ENCODE results near the gene CROT.
"Not testable (repeated sequence)": the region's sequence is repeated elsewhere in the genome, so short reads cannot be mapped to it uniquely, and the experiment has no call there.

The CROT gene

GRCh38 chr7:87345166-87345927 is at the start of gene CROT:
Gene CROT (plus strand): TSS chr7:87345664. CDS start chr7:87349069, 3,405 bp downstream.
- peak; percentile 72 to 91 (median 79) for DNase-seq (ENCODE audit: low read depth in 3 of 3, low spot score in 1 of 3)

GRCh38 chr7:87300756-87301155 is 44.7 kb upstream of the CROT start:
- no peak for DNase-seq (ENCODE audit: low read depth in 3 of 3, low spot score in 1 of 3)

- no peak for DNase-seq (ENCODE audit: low read depth in 3 of 3, low spot score in 1 of 3)
Measured at GRCh38 chr7:87310790-87311419, 34.6 kb upstream of the CROT start.

DNA sequence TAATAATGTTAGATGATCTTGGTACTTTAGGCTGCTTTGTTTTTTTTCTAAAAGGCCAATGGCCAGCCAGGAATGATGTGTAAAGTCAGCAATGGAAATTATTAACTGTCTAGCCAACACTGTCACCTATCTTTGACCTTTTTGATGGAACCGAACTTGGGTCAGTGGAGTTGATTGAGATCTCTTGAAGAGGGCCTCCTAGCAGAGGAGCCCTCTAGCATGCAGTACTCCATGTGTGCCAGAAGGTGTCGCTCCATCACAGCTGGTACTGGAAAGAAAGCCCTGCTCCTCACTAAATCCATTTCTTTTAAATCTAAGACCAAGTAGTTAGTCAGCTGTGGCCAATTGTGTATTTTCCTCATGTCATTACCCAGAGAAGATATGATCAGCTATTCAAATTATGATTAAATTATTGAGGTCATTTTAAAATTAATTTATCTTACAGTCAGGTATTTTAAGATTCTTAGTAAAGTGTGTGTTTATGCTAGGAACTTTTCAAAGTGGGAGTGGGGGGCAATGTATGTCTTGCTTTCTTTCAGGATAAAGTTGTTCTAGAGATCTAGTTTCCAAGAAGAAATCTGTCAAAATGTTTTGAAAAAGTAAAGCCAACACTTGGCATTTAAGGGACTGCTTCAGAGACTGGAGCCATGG is 33.1 kb upstream of the CROT start:
- peak; percentile 19 to 40 (median 39) for DNase-seq (ENCODE audit: low read depth in 3 of 3, low spot score in 1 of 3)

DNA sequence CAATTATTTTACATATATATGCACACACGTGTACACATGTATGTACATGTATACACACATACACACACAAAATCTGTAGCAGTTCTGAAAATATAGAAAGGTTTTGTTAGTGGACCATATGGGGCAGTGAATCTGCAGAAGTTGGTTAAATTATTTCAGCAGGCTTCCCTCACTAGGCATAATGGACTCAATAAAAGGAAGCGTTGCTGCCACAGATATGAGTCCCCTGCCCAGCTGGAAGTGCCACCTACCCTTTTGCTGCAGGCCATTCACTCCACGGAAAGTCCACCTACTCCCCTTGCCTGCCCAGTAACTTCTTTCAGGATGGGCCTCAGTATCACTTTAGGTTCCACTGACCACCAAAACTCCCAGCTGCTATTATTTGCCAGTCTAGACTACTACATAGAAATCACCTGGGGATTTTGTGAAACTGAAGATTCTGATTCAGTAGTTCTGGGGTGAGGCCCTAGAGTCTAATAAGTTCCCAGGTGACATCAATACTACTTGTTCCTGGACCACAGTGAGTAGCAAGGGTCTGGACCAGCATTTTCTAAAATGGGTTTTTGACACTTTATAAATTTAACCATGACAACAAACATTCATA is 29.3 kb upstream of the CROT start:
- no peak for DNase-seq (ENCODE audit: low read depth in 3 of 3, low spot score in 1 of 3)

DNA sequence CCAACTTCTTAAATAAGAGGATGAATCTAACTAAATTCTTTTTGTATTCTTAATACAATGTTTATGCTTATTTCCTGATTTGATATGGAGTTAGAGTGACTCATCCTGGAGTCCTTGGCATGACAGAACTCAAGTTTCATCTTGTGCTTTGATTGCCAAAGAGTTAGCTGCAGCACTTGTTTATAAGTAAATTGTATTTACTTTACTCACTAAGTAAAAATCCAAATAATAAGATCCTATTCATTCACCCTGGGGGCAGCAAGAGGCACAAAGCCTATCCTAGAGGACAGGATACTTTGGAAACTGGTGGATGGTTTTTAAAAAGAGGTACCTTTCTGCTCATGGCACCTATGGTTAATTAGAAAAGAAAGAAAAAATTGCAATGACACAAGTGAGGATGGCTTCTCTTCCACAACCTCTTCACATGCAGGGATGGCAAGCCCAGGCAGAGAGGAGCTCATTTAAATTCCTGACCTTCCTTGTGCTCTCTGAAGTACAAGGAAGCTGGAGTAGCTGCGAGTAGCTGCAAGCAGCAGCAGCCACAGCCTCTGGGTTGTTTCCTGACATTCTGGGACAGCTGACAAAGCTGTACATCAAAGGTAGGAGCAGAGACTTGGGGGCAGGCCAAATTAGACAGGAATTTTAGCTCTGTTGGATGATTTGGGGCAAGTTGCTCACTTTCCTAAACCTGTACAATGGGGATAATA is 28.5 kb upstream of the CROT start:
- DNase-seq (ENCODE audit: low read depth in 3 of 3, low spot score in 1 of 3): no peak

- DNase-seq (ENCODE audit: low read depth in 3 of 3, low spot score in 1 of 3): no peak
Measured at GRCh38 chr7:87317691-87318245, 27.7 kb upstream of the CROT start.

DNA sequence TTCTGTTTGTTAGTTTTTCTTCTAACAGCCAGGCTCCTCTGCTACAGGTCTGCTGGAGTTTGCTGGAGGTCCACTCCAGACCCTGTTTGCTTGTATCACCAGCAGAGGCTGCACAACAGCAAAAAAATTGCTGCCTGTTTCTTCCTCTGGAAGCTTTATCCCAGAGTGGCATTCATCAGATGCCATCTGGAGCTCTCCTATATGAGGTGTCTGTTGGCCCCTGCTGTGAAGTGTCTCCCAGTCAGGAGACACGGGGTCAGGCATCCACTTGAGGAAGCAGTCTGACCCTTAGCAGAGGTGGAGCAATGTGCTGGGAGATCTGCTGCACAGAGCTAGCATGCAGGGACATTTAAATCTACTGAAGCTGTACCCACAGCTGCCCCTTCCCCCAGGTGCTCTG is 26.7 kb upstream of the CROT start:
- DNase-seq (ENCODE audit: low read depth in 3 of 3, low spot score in 1 of 3): no peak

DNA sequence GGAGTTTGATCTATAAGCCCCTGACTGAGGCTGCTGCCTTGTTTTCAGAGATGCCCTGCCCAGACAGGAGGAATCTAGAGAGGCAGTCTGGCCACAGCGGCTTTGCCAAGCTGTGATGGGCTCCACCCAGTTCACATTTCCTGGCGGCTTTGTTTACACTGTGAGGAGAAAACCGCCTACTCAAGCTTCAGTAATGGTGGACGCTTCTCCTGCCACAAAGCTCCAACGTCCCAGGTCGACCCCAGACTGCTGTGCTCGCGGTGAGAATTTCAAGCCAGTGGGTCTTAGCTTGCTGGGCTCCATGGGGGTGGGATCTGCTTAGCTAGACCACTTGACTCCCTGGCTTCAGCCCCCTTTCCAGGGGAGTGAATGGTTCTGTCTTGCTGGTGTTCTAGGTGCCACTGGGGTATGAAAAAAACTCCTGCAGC is 26.3 kb upstream of the CROT start:
- not testable (repeated sequence) for DNase-seq (ENCODE audit: low read depth in 3 of 3, low spot score in 1 of 3)

DNA sequence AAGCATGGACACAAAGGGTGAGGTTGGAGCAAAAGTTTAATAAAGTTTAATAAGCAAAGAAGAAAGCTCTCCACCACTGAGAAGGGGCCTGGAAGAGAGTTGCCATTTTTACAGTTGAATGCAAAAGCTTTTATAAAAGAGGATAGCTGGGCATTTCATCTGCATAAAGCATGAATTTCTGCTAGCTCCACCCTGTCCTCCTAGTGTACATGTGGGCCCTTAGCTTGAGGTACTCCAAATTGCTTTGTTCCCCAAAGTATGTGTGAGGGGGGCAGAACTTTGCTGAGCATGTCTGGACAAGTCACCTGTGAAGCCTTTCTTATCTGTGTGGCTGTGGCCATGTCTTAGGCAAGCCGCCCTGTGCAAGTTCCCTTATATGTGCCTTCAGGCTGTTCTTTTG is 22.6 kb upstream of the CROT start:
- no peak for DNase-seq (ENCODE audit: low read depth in 3 of 3, low spot score in 1 of 3)

DNA sequence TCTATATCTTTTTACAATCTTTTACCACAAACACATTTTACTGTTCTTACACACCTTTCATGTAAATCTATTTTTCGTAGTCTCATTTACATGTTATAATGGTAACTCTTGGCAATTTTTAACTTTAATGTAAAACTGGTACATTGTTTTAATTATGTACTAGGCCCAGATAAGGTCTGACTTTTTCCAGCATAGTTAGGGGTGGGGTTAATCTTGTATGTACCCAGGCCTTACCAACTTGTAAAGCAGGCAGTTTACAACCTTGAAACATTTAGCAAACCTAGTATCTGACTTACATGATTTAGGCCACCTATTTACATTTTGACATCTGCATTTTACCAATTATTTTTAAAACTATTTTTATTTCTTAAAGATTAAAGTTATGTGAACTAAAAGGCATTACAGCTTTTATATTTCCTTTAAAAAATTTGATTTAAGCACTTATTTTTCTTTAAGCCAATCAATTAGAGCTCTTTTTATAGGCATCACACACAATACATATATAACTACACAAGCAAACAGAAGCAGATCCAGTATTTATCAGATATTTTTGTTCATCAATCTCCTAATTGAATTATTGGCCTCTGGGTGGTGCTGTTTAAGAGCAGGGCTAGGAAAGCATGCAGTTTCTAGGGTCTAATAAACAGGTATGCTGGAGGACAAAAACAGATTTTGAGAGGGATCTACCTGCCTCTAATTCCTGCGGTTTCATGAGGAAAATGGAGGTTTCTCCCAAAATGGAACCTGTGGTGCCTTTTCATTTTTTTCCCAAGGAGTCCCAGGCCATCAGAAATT is 19.7 kb upstream of the CROT start:
- no peak for DNase-seq (ENCODE audit: low read depth in 3 of 3, low spot score in 1 of 3)

DNA sequence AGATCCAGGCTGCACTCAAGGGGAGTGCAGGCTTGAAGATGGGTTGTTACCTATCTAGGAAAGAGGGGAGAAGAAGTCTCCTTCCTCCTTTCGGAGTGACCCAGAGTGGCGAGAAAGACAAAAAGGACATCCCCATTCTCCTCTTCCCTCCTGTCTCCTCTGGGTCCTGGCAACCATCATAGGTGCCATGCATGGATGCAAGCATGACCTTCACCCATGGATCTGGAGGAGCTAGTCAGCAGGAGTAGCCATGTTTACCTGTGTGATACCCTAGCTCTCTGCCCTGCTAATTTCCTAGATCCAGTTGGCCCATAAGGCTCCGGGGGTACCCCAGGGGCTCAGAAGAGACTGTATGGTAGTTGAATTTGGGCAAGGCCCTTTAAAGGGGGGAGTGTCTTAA is 17.2 kb upstream of the CROT start:
- no peak for DNase-seq (ENCODE audit: low read depth in 3 of 3, low spot score in 1 of 3)

- no peak for DNase-seq (ENCODE audit: low read depth in 3 of 3, low spot score in 1 of 3)
Measured at GRCh38 chr7:87330316-87330715, 15.1 kb upstream of the CROT start.

DNA sequence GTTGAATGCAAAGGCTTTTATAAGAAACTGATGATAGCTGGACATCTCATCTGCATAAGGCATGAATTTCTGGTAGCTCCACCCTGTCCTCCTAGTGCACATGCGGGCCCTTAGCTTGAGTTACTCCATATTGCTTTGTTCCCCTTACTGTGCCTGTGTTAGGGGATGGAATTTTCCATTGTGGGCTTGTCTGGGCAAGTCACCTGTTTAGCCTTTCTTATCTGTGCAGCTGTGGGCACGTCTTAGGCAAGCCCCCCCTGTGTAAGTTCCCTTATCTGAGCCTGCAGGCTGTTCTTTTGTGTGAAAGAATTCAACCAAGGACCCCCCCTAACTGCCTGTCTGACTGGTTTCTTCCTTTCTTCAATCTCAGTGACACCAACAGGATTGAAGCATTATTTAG is 14.5 kb upstream of the CROT start:
- no peak for DNase-seq (ENCODE audit: low read depth in 3 of 3, low spot score in 1 of 3)

DNA sequence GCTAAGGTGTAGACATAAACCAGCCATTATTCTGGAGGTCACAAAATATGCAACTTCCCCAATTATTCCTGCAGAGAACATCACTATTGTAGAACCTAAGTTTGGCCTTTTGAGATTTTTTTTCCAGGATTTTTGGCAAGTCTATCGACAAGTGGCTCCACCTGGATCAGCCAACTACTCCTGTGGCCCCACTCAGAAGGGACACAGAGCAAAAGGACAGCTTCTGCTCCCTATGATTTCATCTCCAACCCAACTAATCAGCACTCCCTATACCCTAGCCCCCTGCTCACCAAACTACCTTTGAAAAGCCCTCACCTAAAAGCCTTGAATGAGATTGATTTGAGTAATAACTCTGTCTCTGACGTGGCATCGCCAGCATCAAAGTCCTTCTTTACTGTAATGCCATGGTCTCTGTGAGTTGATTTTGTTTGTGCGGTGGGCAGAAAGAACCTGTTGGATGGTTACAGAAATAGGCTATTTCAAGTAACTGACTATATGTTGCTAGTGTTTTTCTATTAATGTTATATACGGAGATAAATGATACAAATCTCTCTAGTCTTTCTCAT is 13.7 kb upstream of the CROT start:
- DNase-seq (ENCODE audit: low read depth in 3 of 3, low spot score in 1 of 3): no peak

DNA sequence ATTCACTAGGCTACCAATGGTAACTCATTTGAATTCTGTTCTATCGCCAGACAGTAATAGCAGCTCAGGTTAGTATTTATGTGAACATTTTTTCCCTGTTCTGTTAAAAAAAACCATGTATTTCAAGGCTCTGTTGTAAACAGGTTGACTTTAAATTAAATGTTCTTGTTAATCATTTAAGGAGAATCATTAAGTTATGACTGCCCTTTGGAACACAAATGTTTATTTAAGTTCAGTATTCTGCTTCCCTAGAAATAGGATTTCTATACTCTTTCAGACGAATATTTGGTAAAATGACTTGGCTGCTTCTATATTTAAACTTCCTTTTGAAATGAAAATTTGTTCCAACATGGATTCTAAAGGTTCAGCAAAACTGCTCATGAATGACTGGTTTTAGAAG is 13.1 kb upstream of the CROT start:
- no peak for DNase-seq (ENCODE audit: low read depth in 3 of 3, low spot score in 1 of 3)

GRCh38 chr7:87336136-87336535 is 9.3 kb upstream of the CROT start:
- no peak for DNase-seq (ENCODE audit: low read depth in 3 of 3, low spot score in 1 of 3)

GRCh38 chr7:87337331-87337730 is 8.1 kb upstream of the CROT start:
- DNase-seq (ENCODE audit: low read depth in 3 of 3, low spot score in 1 of 3): no peak

GRCh38 chr7:87339373-87339897 is 6.0 kb upstream of the CROT start:
- no peak for DNase-seq (ENCODE audit: low read depth in 3 of 3, low spot score in 1 of 3)

- no peak for DNase-seq (ENCODE audit: low read depth in 3 of 3, low spot score in 1 of 3)
Measured at GRCh38 chr7:87341441-87341840, 4.0 kb upstream of the CROT start.

Data from stimulated activated CD4-positive, alpha-beta T cell treated with anti-CD3 and anti-CD28 coated beads, TNF-alpha, amount 100 ng/mL, for 1 hour (primary cell).